Loucy (cell line): ENCODE results near the gene IZUMO1R.

Source experiments
- H2AFZ ChIP-seq: fragments of 200-600 bp; sonication (generic); 2 replicates; pipeline ENCODE4 v1.6.0; 2016; ENCODE audit warnings: antibody characterized with exemption, mild to moderate bottlenecking, low read length, moderate library complexity
- H3F3A ChIP-seq: fragments of 200-600 bp; 2 replicates; pipeline ENCODE4 v1.6.0; 2016; ENCODE audit warnings: antibody characterized with exemption, low read depth, mild to moderate bottlenecking
- H3K27me3 ChIP-seq: fragments of 200-600 bp; sonication (generic); 2 replicates; pipeline ENCODE4 v1.6.1; 2014; ENCODE audit warnings: low read length, mild to moderate bottlenecking; ENCODE audit not compliant: insufficient read depth, poor library complexity, severe bottlenecking
- H3K36me3 ChIP-seq: fragments of 200-600 bp; sonication (generic); 2 replicates; pipeline ENCODE4 v1.6.1; 2016; ENCODE audit warnings: low read length; ENCODE audit not compliant: insufficient read depth
- H3K4me1 ChIP-seq: fragments of 200-600 bp; sonication (generic); 2 replicates; pipeline ENCODE4 v1.5.1; 2014; ENCODE audit warnings: low read length, mild to moderate bottlenecking; ENCODE audit not compliant: insufficient read depth, poor library complexity, severe bottlenecking
- H3K4me2 ChIP-seq: fragments of 200-600 bp; sonication (generic); 2 replicates; pipeline ENCODE4 v1.6.0; 2014; ENCODE audit warnings: antibody characterized with exemption, low read length, low read depth, mild to moderate bottlenecking; ENCODE audit not compliant: poor library complexity, severe bottlenecking
- H3K4me3 ChIP-seq: fragments of 200-600 bp; sonication (generic); 2 replicates; pipeline ENCODE4 v1.5.1; 2014; ENCODE audit warnings: low read length, mild to moderate bottlenecking, mixed read lengths; ENCODE audit not compliant: poor library complexity, severe bottlenecking
- H3K79me2 ChIP-seq: fragments of 200-600 bp; sonication (generic); 2 replicates; pipeline ENCODE4 v1.6.1; 2014; ENCODE audit warnings: low read length; ENCODE audit not compliant: insufficient read depth
- H3K9ac ChIP-seq: fragments of 200-600 bp; sonication (generic); 2 replicates; pipeline ENCODE4 v1.6.0; 2014; ENCODE audit warnings: mild to moderate bottlenecking, low read depth, low read length, moderate library complexity; ENCODE audit not compliant: poor library complexity, severe bottlenecking
- H3K9me2 ChIP-seq: fragments of 200-600 bp; sonication (generic); replicated peaks from 2 replicates; pipeline ENCODE4 v1.6.1; 2016; ENCODE audit warnings: low read depth, low read length, mixed read lengths
- H3K9me3 ChIP-seq: fragments of 200-600 bp; sonication (generic); 2 replicates; pipeline ENCODE4 v1.6.1; 2014; ENCODE audit warnings: mild to moderate bottlenecking, antibody characterized with exemption, low read length, low read depth; ENCODE audit not compliant: insufficient read depth
- H4K20me1 ChIP-seq: fragments of 200-600 bp; sonication (generic); 2 replicates; pipeline ENCODE4 v1.6.0; 2014; ENCODE audit warnings: antibody characterized with exemption, low read length, mild to moderate bottlenecking; ENCODE audit not compliant: insufficient read depth, poor library complexity, severe bottlenecking
- CTCF ChIP-seq: fragments of 200-600 bp; sonication (generic); conservative IDR thresholded peaks from 2 replicates; pipeline ENCODE4 v1.5.1; 2014; ENCODE audit warnings: mild to moderate bottlenecking, antibody characterized with exemption, low read length
- EZH2phosphoT487 ChIP-seq: fragments of 200-600 bp; IDR thresholded peaks from 2 replicates; pipeline ENCODE4 v1.6.1; 2018; ENCODE audit warnings: antibody characterized with exemption, mild to moderate bottlenecking, moderate library complexity, borderline replicate concordance

IZUMO1R gene

GRCh38 chr11:94303966-94304958 is at the start of gene IZUMO1R:
TSS of gene IZUMO1R (plus strand) at chr11:94304580. CDS start at chr11:94305637, 1,057 bp downstream.
- H3K9me3 ChIP-seq = no peaks in the 10 kb centered on the region
- no peak within 1 kb of the TSS for H3K4me3 ChIP-seq
- H3K9ac ChIP-seq = no peak within 1 kb of the TSS
- no peaks in the 10 kb centered on the region for H3F3A ChIP-seq
- no peaks in the 10 kb centered on the region for H3K79me2 ChIP-seq
- 0 out of 2 replicates have a peak within 1 kb of the TSS, but pooled peaks have one; percentile 30 for H2AFZ ChIP-seq
- H3K4me1 ChIP-seq = no peaks in the 10 kb centered on the region
- H3K36me3 ChIP-seq = no peaks in the 10 kb centered on the region
- H3K9me2 ChIP-seq = no peaks in the 10 kb centered on the region
- no peaks in the 10 kb centered on the region for H3K27me3 ChIP-seq
- no peak for TF ChIP-seq EZH2phosphoT487
- TF ChIP-seq CTCF = no peak
- no peaks in the 10 kb centered on the region for H4K20me1 ChIP-seq
- no peak within 1 kb of the TSS for H3K4me2 ChIP-seq

GRCh38 chr11:94271885-94272372 is 32.5 kb upstream of the IZUMO1R start:
- H4K20me1 ChIP-seq = no peaks in the 10 kb centered on the region
- H3K9me2 ChIP-seq = no peaks in the 10 kb centered on the region
- H2AFZ ChIP-seq = no peak overlapping the region
- H3K4me3 ChIP-seq = no peak overlapping the region
- no peaks in the 10 kb centered on the region for H3K4me1 ChIP-seq
- no peaks in the 10 kb centered on the region for H3F3A ChIP-seq
- no peaks in the 10 kb centered on the region for H3K36me3 ChIP-seq
- H3K9me3 ChIP-seq = no peaks in the 10 kb centered on the region
- no peaks in the 10 kb centered on the region for H3K27me3 ChIP-seq
- no peak overlapping the region for H3K4me2 ChIP-seq
- H3K9ac ChIP-seq = no peak overlapping the region
- no peaks in the 10 kb centered on the region for H3K79me2 ChIP-seq
- TF ChIP-seq CTCF (no peak), EZH2phosphoT487 (no peak)

- no peaks in the 10 kb centered on the region for H3K36me3 ChIP-seq
These were observed 31.6 kb upstream of the IZUMO1R start for GRCh38 chr11:94272738-94273313.

More at GRCh38 chr11:94272738-94273313, 31.6 kb upstream of the IZUMO1R start:
- Histone ChIP-seq H3K27me3 (no peaks in the 10 kb centered on the region), H3K79me2 (no peaks in the 10 kb centered on the region), H4K20me1 (no peaks in the 10 kb centered on the region), H3F3A (no peaks in the 10 kb centered on the region), H2AFZ (no peak overlapping the region), H3K4me3 (no peak overlapping the region), H3K4me2 (no peak overlapping the region), H3K9me3 (no peaks in the 10 kb centered on the region), H3K9me2 (no peaks in the 10 kb centered on the region), H3K4me1 (no peaks in the 10 kb centered on the region), H3K9ac (no peak overlapping the region)
- TF ChIP-seq CTCF = no peak
- no peak for TF ChIP-seq EZH2phosphoT487
